Activated CD8-positive, alpha-beta memory T cell treated with anti-CD3 and anti-CD28 coated beads for 36 hours (primary cell): ENCODE data around the gene NCAPD2. TPM values are rescaled to one million over a fixed set of nuclear protein-coding genes. Genes with fewer than 3 reads are reported as not detected.
"Not testable (repeated sequence)": the region's sequence is repeated elsewhere in the genome, so short reads cannot be mapped to it uniquely, and the experiment has no call there.

ENCODE experiments used
- CTCF ChIA-PET: fragments of 350-600 bp; sonication (Branson Sonifier 250); formaldehyde crosslinking; loops from one replicate; lab custom pipeline; 2021; ENCODE audit warnings: antibody characterized with exemption; lab: Charles Lee
- POLR2A ChIA-PET: fragments of 350-600 bp; sonication (Branson Sonifier 250); formaldehyde crosslinking; loops from one replicate; lab custom pipeline; 2021; ENCODE audit warnings: antibody characterized with exemption; lab: Charles Lee
- total RNA-seq, 2 experiments: library from RNA; stranded (reverse); gene quantifications; one replicate each; pipeline ENCODE4 v1.2.3, GENCODE V29; 2021

NCAPD2 gene
- total RNA-seq, 2 experiments from 2014 or later = 120 to 121 TPM

DNA sequence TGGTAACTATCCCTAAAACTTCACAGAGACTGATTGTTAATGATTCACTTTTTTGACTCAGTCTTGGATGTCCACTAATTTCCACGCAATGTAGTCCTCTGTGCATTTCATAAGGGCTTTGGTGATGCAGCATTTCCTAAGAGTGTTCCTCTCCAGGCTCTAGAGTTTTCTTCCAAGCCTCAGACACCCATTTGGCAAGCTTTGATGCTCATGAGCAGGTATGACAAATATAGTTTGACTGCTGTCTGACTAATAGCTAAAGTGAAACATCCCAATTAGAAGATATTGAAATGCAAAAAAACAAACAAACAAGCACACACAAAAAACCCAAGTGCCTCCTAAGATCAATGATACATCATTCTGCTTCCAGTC lies 21.9 kb upstream of the NCAPD2 start:
- CTCF ChIA-PET = interaction anchor here (2.1 to 2.7 kb wide), 2 partner anchors 29 to 48 kb away, joined by 5 to 16 read pairs; no protein-coding TSS in a partner anchor
- POLR2A ChIA-PET = no interaction called here

DNA sequence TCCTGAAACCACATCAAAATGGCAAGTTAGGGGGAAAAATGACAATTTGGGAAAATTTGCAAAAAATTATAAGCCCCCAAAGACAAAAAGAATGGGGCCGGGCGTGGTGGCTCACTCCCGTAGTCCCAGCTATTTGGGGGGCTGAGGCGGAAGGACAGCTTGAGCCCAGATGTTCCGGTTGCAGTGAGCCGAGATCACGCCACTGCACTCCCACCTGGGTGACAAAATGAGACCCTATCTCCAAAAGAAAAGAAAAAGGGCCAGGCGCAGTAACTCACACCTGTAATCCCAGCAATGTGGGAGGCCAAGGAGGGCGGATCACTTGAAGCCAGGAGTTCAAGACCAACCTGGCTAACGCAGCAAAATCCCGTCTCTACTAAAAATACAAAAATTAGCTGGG lies 21.4 kb upstream of the NCAPD2 start:
- CTCF ChIA-PET = interaction anchor here (2.1 kb wide), 1 partner anchor 30 kb away, joined by 5 read pairs; no protein-coding TSS in a partner anchor
- POLR2A ChIA-PET = no interaction called here

DNA sequence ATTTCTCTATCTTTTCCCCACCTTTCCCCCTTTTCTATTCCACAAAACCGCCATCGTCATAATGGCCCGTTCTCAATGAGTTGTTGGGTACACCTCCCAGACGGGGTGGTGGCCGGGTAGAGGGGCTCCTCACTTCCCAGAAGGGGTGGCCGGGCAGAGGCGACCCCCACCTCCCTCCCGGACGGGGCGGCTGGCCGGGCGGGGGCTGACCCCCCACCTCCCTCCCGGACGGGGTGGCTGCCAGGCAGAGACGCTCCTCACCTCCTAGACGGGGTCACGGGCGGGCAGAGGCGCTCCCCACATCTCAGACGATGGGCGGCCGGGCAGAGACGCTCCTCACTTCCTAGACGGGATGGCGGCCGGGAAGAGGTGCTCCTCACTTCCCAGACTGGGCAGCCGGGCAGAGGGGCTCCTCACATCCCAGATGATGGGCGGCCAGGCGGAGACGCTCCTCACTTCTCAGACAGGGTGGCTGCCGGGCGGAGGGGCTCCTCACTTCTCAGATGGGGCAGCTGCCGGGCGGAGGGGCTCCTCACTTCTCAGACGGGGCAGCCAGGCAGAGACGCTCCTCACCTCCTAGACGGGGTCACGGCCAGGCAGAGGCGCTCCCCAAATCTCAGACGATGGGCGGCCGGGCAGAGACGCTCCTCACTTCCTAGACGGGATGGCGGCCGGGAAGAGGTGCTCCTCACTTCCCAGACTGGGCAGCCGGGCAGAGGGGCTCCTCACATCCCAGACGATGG lies 18.5 kb upstream of the NCAPD2 start:
- CTCF ChIA-PET, POLR2A ChIA-PET: not testable (repeated sequence)

DNA sequence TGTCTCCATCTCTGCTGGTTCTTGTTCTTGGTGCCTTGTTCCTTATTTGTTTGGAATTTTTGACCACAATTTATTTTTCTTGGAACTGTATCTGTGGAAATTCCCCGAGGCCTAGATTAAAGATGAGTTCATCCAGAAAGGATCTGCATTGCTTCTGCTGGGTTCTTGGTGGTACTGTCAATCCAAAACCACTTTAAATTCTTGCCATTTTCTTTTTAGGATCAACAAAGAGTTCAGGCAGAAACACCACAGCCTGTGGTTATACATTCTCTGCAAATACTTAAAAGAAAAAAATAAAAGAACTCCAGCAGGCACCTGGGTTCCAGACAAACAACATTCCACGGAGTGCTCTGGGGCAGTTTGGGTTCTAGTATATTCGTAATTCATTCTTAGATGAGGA lies 17.4 kb upstream of the NCAPD2 start:
- ChIA-PET POLR2A (no interaction called here), CTCF (no interaction called here)

DNA sequence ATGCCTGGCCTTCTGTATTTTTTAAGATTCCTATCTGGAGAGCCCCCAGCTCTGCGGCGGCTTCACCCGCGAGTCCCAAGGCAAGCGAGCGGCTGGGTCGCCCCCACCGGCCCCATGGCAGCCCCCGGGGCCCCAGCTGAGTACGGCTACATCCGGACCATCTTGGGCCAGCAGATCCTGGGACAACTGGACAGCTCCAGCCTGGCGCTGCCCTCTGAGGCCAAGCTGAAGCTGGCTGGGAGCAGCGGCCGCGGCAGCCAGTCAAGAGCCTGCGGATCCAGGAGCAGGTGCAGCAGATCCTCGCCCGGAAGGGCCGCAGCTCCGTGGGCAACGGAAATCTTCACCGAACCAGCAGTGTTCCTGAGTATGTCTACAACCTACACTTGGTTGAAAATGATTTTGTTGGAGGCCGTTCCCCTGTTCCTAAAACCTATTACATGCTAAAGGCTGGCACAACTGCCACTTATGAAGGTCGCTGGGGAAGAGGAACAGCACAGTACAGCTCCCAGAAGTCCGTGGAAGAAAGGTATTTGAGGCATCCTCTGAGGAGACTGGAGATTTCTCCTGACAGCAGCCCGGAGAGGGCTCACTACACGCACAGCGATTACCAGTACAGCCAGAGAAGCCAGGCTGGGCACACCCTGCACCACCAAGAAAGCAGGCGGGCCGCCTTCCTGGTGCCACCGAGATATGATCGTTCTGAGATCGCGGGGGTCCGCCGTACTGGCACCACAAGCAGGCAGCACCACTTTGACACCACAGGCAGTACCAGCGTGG lies 16.1 kb upstream of the NCAPD2 start:
- POLR2A ChIA-PET, CTCF ChIA-PET: not testable (repeated sequence)

- POLR2A ChIA-PET = no interaction called here
- CTCF ChIA-PET = no interaction called here
Observed at GRCh38 chr12:6478416-6478815, 15.5 kb upstream of the NCAPD2 start.

- POLR2A ChIA-PET = interaction anchor here (1.2 kb wide), 1 partner anchor 97 kb away, joined by 4 read pairs; no protein-coding TSS in a partner anchor
- CTCF ChIA-PET = no interaction called here
Observed at GRCh38 chr12:6488240-6488639, 5.7 kb upstream of the NCAPD2 start.

GRCh38 chr12:6489449-6489848 lies 4.5 kb upstream of the NCAPD2 start:
- ChIA-PET POLR2A (no interaction called here), CTCF (no interaction called here)

DNA sequence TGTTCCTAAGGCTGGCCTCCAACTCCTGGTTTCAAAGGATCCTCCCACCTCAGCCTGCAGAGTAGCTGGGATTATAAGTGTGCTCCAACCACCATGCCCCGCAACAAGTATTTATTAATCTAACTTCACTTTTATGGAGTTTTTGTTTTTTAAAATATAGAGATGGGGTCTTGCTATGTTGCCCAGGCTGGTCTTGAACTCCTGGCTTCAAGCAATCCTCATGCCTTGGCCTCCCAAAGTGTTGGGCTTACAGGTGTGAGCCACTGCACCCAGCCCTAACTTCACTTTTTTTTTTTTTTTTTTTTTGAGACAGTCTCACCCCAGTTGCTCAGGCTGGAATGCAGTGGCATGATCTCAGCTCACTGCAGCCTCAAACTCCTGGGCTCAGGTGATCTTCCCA lies 3.2 kb upstream of the NCAPD2 start:
- POLR2A ChIA-PET = interaction anchor here (0.7 kb wide), 1 partner anchor 11 kb away, joined by 3 read pairs; no protein-coding TSS in a partner anchor
- CTCF ChIA-PET = interaction anchor here (0.7 kb wide), 1 partner anchor 358 kb away, joined by 5 read pairs; no protein-coding TSS in a partner anchor

DNA sequence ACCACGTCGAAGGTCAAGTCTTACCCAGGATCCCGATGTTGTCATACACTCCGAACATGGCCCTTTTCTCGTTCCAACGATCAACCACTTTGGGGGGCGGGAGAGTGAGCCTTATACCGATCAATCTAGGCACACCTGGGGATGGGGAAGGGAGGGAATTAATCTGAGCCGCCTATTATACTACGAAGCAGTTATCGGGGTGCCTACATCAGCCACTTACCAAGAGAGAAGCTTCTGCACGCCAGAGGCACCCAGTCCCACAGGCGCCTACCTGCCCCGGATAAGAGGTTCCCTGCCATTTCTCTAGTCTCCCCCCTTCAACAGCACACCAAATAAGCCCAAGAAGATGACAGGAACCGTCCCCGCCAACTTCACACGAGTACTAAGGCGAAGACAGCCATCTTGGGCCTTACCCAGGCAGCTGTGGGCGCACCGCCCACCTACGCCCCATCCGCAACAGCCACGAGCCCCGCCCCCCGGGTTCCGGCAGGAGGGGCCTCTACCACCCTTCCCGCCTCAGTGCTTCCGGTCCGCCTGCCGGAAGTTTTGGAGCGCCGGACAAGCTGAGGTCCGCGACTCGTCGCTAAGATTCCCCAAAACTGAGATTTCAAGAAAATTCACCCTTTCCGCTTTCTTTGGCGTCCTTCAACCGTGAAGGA lies 935 bp upstream of the NCAPD2 start, which contains the start of gene MRPL51:
MRPL51 (minus strand) TSS at position 425 of the 659 bp plus-strand sequence; CDS start at position 299, 126 bp downstream.
- ChIA-PET CTCF (interaction anchor here (0.8 to 1.9 kb wide), 5 partner anchors 20 to 69 kb away, joined by 3 to 6 read pairs (median 5); no protein-coding TSS in a partner anchor), POLR2A (interaction anchor here (0.5 to 2.0 kb wide), 14 partner anchors 9 to 375 kb away, joined by 3 to 16 read pairs (median 4); partner anchors contain the start of genes GAPDH, TPI1 and VAMP1)

- POLR2A ChIA-PET = interaction anchor here (1.0 kb wide), 1 partner anchor 38 kb away, joined by 7 read pairs; no protein-coding TSS in a partner anchor
- CTCF ChIA-PET = interaction anchor here (0.7 to 1.3 kb wide), 3 partner anchors 40 to 71 kb away, joined by 4 to 5 read pairs (median 5); partner anchors contain the start of gene GAPDH
Observed at GRCh38 chr12:6494258-6494743, 399 bp downstream of the NCAPD2 start.

DNA sequence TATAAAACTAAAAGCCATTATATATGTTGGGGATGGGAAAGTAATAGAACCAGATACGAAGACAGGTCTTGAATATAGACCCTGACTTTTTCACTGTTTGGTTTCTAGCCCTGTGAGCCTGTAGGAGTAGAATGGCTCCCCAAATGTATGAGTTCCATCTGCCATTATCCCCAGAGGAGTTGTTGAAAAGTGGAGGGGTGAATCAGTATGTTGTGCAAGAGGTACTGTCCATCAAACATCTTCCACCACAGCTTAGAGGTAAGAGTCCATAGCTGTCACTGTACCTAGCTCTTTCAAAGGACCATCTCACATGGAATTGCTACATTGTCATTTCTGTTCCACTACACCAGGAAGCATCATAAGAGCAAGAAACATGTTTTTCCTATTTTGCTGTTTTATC lies 1.1 kb downstream of the NCAPD2 start:
- CTCF ChIA-PET = interaction anchor here (0.7 to 1.3 kb wide), 4 partner anchors 30 to 72 kb away, joined by 3 to 5 read pairs (median 4); partner anchors contain the start of gene GAPDH
- POLR2A ChIA-PET = interaction anchor here (1.0 kb wide), 1 partner anchor 38 kb away, joined by 7 read pairs; no protein-coding TSS in a partner anchor

DNA sequence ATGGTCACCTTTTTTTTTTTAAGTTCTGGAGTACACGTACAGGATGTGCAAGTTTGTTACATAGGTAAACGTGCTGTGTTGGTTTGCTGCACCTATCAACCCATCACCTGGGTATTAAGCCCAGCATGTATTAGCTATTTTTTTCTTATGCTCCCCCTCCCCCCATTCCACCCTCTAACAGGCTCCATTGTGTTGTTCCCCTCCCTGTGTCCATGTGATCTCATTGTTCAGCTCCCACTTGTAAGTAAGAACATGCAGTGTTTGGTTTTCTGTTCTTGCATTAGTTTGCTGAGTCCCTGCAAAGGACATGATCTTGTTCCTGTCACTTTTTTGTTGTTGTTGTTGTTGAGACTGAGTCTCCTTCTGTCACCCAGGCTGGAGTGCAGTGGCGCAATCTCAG lies 3.4 kb downstream of the NCAPD2 start:
- CTCF ChIA-PET = interaction anchor here (1.2 to 1.4 kb wide), 2 partner anchors 14 to 38 kb away, joined by 3 read pairs; no protein-coding TSS in a partner anchor
- POLR2A ChIA-PET = not testable (repeated sequence)

GRCh38 chr12:6500466-6500865 lies 6.6 kb downstream of the NCAPD2 start:
- POLR2A ChIA-PET = no interaction called here
- CTCF ChIA-PET = no interaction called here

GRCh38 chr12:6507102-6507998 lies 13.4 kb downstream of the NCAPD2 start:
- CTCF ChIA-PET = interaction anchor here (0.9 kb wide), 1 partner anchor 84 kb away, joined by 3 read pairs; no protein-coding TSS in a partner anchor
- POLR2A ChIA-PET = interaction anchor here (1.2 kb wide), 1 partner anchor 32 kb away, joined by 3 read pairs; no protein-coding TSS in a partner anchor

DNA sequence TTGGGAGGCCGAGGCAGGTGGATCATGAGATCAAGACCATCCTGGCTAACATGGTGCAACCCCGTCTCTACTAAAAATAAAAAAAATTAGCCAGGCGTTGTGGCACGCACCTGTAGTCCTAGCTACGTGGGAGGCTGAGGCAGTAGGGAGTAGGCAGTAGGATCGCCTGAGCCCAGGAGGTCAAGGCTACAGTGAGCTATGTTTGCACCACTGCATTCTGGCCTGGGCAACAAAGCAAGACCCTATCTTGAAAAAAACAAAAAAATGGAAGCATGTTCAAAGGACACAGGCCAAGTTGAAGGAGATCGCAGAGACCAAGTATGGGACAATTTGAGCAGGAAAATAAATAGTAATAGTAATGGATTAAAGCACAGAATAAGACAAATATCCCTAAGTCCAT lies 14.2 kb downstream of the NCAPD2 start:
- POLR2A ChIA-PET = interaction anchor here (1.2 kb wide), 1 partner anchor 31 kb away, joined by 3 read pairs; no protein-coding TSS in a partner anchor
- CTCF ChIA-PET = no interaction called here

GRCh38 chr12:6520186-6520585 lies 26.3 kb downstream of the NCAPD2 start:
- POLR2A ChIA-PET = interaction anchor here (0.9 kb wide), 1 partner anchor 79 kb away, joined by 3 read pairs; no protein-coding TSS in a partner anchor
- CTCF ChIA-PET = no interaction called here

- POLR2A ChIA-PET = no interaction called here
- CTCF ChIA-PET = no interaction called here
Observed at GRCh38 chr12:6522193-6522592, 28.3 kb downstream of the NCAPD2 start.
